Tongue (tissue), 2 donors: Measurements from ENCODE around the gene ODAD4. TPM values are rescaled to one million over a fixed set of nuclear protein-coding genes. Genes with fewer than 3 reads are reported as not detected.

ENCODE experiments used
- DNase-seq: peaks from one replicate; pipeline ENCODE4 v3.0.0-alpha.2; 2015
- total RNA-seq: library from RNA; depleted of rRNA; stranded (reverse); fragments of >200 nt; gene quantifications from one replicate; pipeline ENCODE4 v1.2.3, GENCODE V29; 2014

Gene ODAD4
- total RNA-seq, 1 donor from 2014 or later: not detected

- DNase-seq: no peak
Measured at GRCh38 chr17:41972571-41973407, 42.4 kb downstream of the ODAD4 start.

- DNase-seq: peak; percentile 57
Measured at GRCh38 chr17:41973408-41973811, 43.0 kb downstream of the ODAD4 start.

- DNase-seq: no peak
Measured at GRCh38 chr17:41974031-41974430, 43.6 kb downstream of the ODAD4 start.

GRCh38 chr17:41974658-41975057 lies 44.2 kb downstream of the ODAD4 start:
- no peak for DNase-seq

- DNase-seq: no peak
Measured at GRCh38 chr17:41975099-41976083, 45.0 kb downstream of the ODAD4 start.

GRCh38 chr17:41976142-41976768 lies 45.8 kb downstream of the ODAD4 start:
- no peak for DNase-seq

GRCh38 chr17:41977991-41978390 lies 47.6 kb downstream of the ODAD4 start:
- DNase-seq: no peak

- no peak for DNase-seq
Measured at GRCh38 chr17:41982026-41982760, 51.8 kb downstream of the ODAD4 start.

- DNase-seq: no peak
Measured at GRCh38 chr17:41984454-41984853, 54.0 kb downstream of the ODAD4 start.

GRCh38 chr17:41985919-41986318 lies 55.5 kb downstream of the ODAD4 start:
- DNase-seq: no peak

- DNase-seq: no peak
Measured at GRCh38 chr17:41986634-41987033, 56.2 kb downstream of the ODAD4 start.

GRCh38 chr17:41987642-41988041 lies 57.2 kb downstream of the ODAD4 start:
- no peak for DNase-seq

GRCh38 chr17:41988418-41988817 lies 58.0 kb downstream of the ODAD4 start:
- no peak for DNase-seq

- no peak for DNase-seq
Measured at GRCh38 chr17:41989702-41990419, 59.4 kb downstream of the ODAD4 start.

GRCh38 chr17:41992576-41992975 lies 62.2 kb downstream of the ODAD4 start:
- peak; percentile 76 for DNase-seq

- DNase-seq: no peak
Measured at GRCh38 chr17:41996855-41997164, 66.4 kb downstream of the ODAD4 start.

- no peak for DNase-seq
Measured at GRCh38 chr17:41998497-41998896, 68.1 kb downstream of the ODAD4 start.

- no peak for DNase-seq
Measured at GRCh38 chr17:42000413-42001133, 70.2 kb downstream of the ODAD4 start.

- no peak for DNase-seq
Measured at GRCh38 chr17:42001729-42002128, 71.3 kb downstream of the ODAD4 start.

GRCh38 chr17:42002175-42002791 lies 71.9 kb downstream of the ODAD4 start:
- no peak for DNase-seq
